Activated CD4-positive, alpha-beta memory T cell treated with anti-CD3 and anti-CD28 coated beads for 36 hours (primary cell): ENCODE results near the gene TICAM1. TPM values are rescaled to one million over a fixed set of nuclear protein-coding genes. Genes with fewer than 3 reads are reported as not detected.
"Not testable (repeated sequence)": the region's sequence is repeated elsewhere in the genome, so short reads cannot be mapped to it uniquely, and the experiment has no call there.

ENCODE experiments used
- CTCF ChIA-PET: fragments of 350-600 bp; sonication (Branson Sonifier 250); formaldehyde crosslinking; loops from one replicate; lab custom pipeline; 2021; ENCODE audit warnings: antibody characterized with exemption, inconsistent platforms; lab: Charles Lee
- POLR2A ChIA-PET: fragments of 350-600 bp; sonication (Branson Sonifier 250); formaldehyde crosslinking; loops from one replicate; lab custom pipeline; 2021; ENCODE audit warnings: antibody characterized with exemption; lab: Charles Lee
- DNase-seq: peaks from one replicate; pipeline ENCODE4 v3.0.0-alpha.2; 2020
- H3K27ac Mint-ChIP-seq: one replicate; pipeline ENCODE4 v1.8.0; 2021; ENCODE audit warnings: mixed read lengths
- H3K27me3 Mint-ChIP-seq: one replicate; pipeline ENCODE4 v1.8.0; 2021; ENCODE audit warnings: mixed read lengths
- H3K36me3 Mint-ChIP-seq: one replicate; pipeline ENCODE4 v1.8.0; 2021; ENCODE audit warnings: mixed read lengths
- H3K4me1 Mint-ChIP-seq: one replicate; pipeline ENCODE4 v1.8.0; 2021; ENCODE audit warnings: low read depth, mixed read lengths
- H3K4me3 Mint-ChIP-seq: one replicate; pipeline ENCODE4 v1.8.0; 2021; ENCODE audit warnings: mild to moderate bottlenecking, mixed read lengths
- H3K9me3 Mint-ChIP-seq: one replicate; pipeline ENCODE4 v1.8.0; 2021; ENCODE audit warnings: mixed read lengths
- intact Hi-C: fragments of 100-400 bp; cut with micrococcal nuclease; formaldehyde crosslinking; loops from one replicate; pipeline ENCODE4 v1.15.1; 2023
- total RNA-seq, 2 experiments: library from RNA; stranded (reverse); gene quantifications; one replicate each; pipeline ENCODE4 v1.2.3, GENCODE V29; 2021

TICAM1 gene
- total RNA-seq, 2 experiments from 2014 or later: 24.0 to 25.4 TPM

- Mint-ChIP-seq H3K9me3 (no peaks in the 10 kb centered on the region), H3K27me3 (no peaks in the 10 kb centered on the region), H3K4me1 (peaks cover 21% of the 10 kb centered on the region), H3K4me3 (no peak overlapping the region), H3K36me3 (peaks cover 14% of the 10 kb centered on the region), H3K27ac (no peak overlapping the region)
- intact Hi-C loops: no loop called here
- POLR2A ChIA-PET: interaction anchor here (0.8 to 1.4 kb wide), 4 partner anchors 8 to 94 kb away, joined by 3 to 6 read pairs (median 4); no protein-coding TSS in a partner anchor
- CTCF ChIA-PET: interaction anchor here (0.6 to 2.8 kb wide), 5 partner anchors 8 to 214 kb away, joined by 3 to 17 read pairs (median 4); no protein-coding TSS in a partner anchor
- no peak for DNase-seq
These were observed 13.8 kb downstream of the TICAM1 start for GRCh38 chr19:4817467-4818277.

DNA sequence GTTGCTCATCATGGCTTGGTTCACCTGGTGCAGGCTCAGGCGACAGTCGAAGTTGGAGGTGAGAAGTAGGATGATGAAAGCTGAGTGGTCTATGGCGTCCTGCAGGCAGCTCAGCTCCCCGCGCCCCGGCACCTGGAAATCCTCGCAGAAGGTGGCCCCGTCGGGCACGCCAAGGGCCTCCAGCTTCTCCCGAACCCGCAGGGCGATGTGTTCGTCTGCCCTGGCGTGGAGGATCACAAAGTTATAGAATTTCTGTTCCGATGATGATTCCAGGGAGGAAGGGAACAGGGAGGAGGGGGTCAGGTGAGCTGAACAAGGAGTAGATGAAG lies 14.6 kb downstream of the TICAM1 start:
- Mint-ChIP-seq H3K36me3 (peaks cover 14% of the 10 kb centered on the region), H3K27me3 (no peaks in the 10 kb centered on the region), H3K27ac (no peak overlapping the region), H3K9me3 (no peaks in the 10 kb centered on the region), H3K4me3 (no peak overlapping the region), H3K4me1 (peaks cover 22% of the 10 kb centered on the region)
- intact Hi-C loops: no loop called here
- CTCF ChIA-PET: interaction anchor here (0.7 to 1.1 kb wide), 4 partner anchors 27 to 215 kb away, joined by 3 to 5 read pairs (median 4); no protein-coding TSS in a partner anchor
- POLR2A ChIA-PET: interaction anchor here (0.8 to 1.4 kb wide), 4 partner anchors 9 to 95 kb away, joined by 3 to 6 read pairs (median 4); no protein-coding TSS in a partner anchor
- no peak for DNase-seq

DNA sequence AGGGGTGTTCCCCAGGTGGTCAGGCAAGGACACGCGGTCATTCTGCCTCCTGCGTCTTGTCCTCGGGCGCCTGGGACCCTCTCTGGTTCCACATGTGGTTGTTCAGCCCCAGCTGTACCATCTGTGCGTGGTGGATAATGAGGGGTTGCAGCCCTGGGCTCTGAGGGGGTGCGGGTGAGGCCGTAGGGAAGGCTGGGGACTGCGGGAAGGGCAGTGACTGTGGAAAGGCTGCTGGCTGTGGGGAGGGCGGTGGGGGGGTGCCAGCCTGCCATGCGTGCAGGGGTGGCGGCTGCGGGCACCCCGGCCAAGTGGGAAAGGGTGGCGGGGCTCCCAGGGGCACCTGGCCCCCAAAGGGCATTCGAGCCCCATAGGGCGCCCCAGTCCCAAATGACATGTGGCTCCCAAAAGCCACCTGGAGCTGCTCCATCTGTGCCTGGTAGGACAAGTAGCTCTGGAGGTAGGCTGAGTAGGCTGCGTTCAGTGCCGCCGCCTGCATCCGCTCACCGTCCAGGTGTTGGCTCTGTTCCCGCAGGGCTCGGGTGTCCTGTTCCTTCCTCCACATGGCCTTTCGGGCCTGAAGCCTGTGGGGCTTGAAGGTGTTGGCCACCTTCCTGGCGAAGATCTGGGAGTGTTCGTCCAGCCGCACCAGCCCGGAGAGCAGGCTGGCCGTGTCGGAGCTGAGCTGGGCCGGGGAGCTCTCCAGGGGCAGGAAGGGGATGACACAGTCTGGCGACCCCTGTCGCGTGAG lies 15.1 kb downstream of the TICAM1 start:
- Mint-ChIP-seq H3K4me3 (no peak overlapping the region), H3K4me1 (peaks cover 25% of the 10 kb centered on the region), H3K9me3 (no peaks in the 10 kb centered on the region), H3K27me3 (no peaks in the 10 kb centered on the region), H3K36me3 (peaks cover 14% of the 10 kb centered on the region), H3K27ac (no peak overlapping the region)
- ChIA-PET POLR2A (interaction anchor here (0.8 to 1.4 kb wide), 2 partner anchors 14 to 96 kb away, joined by 3 to 6 read pairs; no protein-coding TSS in a partner anchor), CTCF (interaction anchor here (0.7 to 0.8 kb wide), 2 partner anchors 33 to 35 kb away, joined by 3 to 4 read pairs; no protein-coding TSS in a partner anchor)
- no peak for DNase-seq
- intact Hi-C loops: no loop called here

DNA sequence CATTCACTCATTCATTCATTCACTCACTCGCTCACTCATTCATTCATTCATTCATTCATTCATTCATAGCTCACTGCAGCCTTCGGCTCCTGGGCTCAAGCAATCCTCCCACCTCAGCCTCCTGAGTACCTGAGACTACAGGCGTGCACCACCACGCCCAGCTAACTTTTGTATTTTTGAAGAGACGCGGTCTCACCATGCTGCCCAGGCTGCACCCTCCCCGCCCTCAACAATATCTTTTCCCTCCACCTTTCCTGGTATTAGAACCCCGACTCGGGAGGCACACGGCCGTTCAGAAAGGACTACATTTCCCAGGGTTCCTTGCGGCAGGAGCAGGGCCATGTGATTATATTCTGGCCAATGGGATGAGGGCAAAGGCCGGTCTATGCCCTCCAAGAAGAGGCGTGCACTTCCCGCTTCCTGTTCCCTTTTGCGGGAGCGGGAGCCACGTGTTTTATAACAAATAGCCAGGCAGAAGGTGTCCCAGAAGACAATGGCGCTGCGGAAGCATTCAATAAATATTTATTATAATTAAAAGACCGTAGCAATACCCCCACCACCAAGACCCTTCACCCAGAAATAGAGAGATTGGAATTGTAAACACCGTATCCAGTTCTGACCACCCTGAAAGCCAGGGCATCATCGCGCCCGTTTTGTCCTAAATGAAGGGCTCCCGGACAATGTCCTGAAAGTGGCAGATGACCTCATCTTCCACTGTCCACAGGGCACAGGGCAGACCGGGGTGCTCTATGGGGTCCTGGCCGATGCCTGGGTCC lies 15.9 kb downstream of the TICAM1 start:
- ChIA-PET CTCF (interaction anchor here (0.8 kb wide), 1 partner anchor 36 kb away, joined by 4 read pairs; no protein-coding TSS in a partner anchor), POLR2A (no interaction called here)
- Mint-ChIP-seq H3K9me3 (no peaks in the 10 kb centered on the region), H3K36me3 (peaks cover 14% of the 10 kb centered on the region), H3K27ac (peak overlapping the region; percentile 57), H3K27me3 (no peaks in the 10 kb centered on the region), H3K4me3 (peak overlapping the region; percentile 55), H3K4me1 (peaks cover 25% of the 10 kb centered on the region)
- intact Hi-C loops: loop anchor here (2.0 kb wide), 1 partner anchor 13 kb away; no protein-coding TSS in a partner anchor
- peak; percentile 81 for DNase-seq

GRCh38 chr19:4814625-4815425 lies 16.7 kb downstream of the TICAM1 start:
- POLR2A ChIA-PET: no interaction called here
- no peak for DNase-seq
- Mint-ChIP-seq H3K4me3 (no peak overlapping the region), H3K36me3 (peaks cover 14% of the 10 kb centered on the region), H3K4me1 (peaks cover 25% of the 10 kb centered on the region), H3K27ac (no peak overlapping the region), H3K9me3 (no peaks in the 10 kb centered on the region), H3K27me3 (no peaks in the 10 kb centered on the region)
- CTCF ChIA-PET: interaction anchor here (0.7 to 3.2 kb wide), 2 partner anchors 37 to 97 kb away, joined by 7 to 19 read pairs; no protein-coding TSS in a partner anchor
- intact Hi-C loops: loop anchor here (2.0 kb wide), 1 partner anchor 14 kb away; no protein-coding TSS in a partner anchor

- H3K27me3 Mint-ChIP-seq: no peaks in the 10 kb centered on the region
- peaks cover 9% of the 10 kb centered on the region for H3K36me3 Mint-ChIP-seq
- ChIA-PET CTCF (interaction anchor here (0.6 to 7.4 kb wide), 10 partner anchors 11 to 398 kb away, joined by 3 to 395 read pairs (median 23); partner anchors contain the start of gene PLIN3), POLR2A (no interaction called here)
- peaks cover 22% of the 10 kb centered on the region for H3K4me1 Mint-ChIP-seq
- no peaks in the 10 kb centered on the region for H3K9me3 Mint-ChIP-seq
- H3K27ac Mint-ChIP-seq: no peak overlapping the region
- no peak overlapping the region for H3K4me3 Mint-ChIP-seq
- intact Hi-C loops: loop anchor here (2.0 kb wide), 2 partner anchors 99 to 219 kb away; no protein-coding TSS in a partner anchor
- DNase-seq: peak; percentile 92
These were observed 20.0 kb downstream of the TICAM1 start for GRCh38 chr19:4811328-4812131.

DNA sequence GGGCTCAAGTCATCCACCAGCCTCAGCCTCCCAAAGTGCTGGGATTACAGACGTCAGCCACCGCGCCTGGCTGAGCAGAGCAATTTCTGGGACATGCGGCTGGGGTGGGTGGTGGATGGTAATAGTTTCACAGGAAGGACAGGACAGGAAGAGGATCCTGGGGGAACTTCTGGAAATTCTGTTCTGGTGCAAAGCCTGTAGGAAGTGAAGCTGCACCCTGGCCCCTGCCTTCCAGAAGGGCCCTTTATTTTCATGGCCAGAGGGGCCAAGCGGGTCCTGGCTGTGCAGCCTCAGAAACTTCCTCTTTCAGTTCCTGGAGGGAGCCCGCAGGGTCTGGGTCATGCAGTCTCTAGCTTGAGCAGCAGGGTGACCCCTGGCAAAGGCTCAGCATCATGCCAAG lies 24.3 kb downstream of the TICAM1 start:
- no peaks in the 10 kb centered on the region for H3K27me3 Mint-ChIP-seq
- no peak overlapping the region for H3K27ac Mint-ChIP-seq
- H3K9me3 Mint-ChIP-seq: no peaks in the 10 kb centered on the region
- no peak overlapping the region for H3K4me3 Mint-ChIP-seq
- ChIA-PET CTCF (interaction anchor here (0.9 to 7.4 kb wide), 4 partner anchors 17 to 226 kb away, joined by 3 to 395 read pairs (median 19); partner anchors contain the start of gene FEM1A), POLR2A (interaction anchor here (0.9 kb wide), 1 partner anchor 15 kb away, joined by 3 read pairs; no protein-coding TSS in a partner anchor)
- intact Hi-C loops: no loop called here
- no peaks in the 10 kb centered on the region for H3K36me3 Mint-ChIP-seq
- no peak for DNase-seq
- peaks cover 3% of the 10 kb centered on the region for H3K4me1 Mint-ChIP-seq

DNA sequence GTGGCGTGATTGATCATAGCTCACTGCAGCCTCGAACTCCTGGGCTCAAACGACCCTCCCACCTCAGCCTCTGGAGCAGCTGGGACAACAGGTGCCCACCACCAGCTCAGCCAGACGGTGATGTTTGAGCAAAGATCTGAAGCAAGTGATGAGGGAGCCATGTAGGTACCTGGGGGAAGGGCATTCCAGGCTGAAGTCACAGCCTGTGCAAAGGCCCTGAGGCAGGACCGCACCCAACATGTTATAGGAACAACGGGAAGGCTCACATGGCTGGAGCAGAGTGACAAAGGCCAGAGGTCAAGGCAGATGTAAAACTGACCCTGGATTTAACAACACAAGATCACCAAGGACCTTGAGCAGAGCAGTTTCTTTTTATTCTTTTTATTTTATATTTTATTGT lies 25.1 kb downstream of the TICAM1 start:
- ChIA-PET CTCF (interaction anchor here (0.9 to 7.4 kb wide), 5 partner anchors 16 to 227 kb away, joined by 3 to 395 read pairs (median 14); partner anchors contain the start of gene FEM1A), POLR2A (no interaction called here)
- no peaks in the 10 kb centered on the region for H3K27me3 Mint-ChIP-seq
- H3K36me3 Mint-ChIP-seq: no peaks in the 10 kb centered on the region
- intact Hi-C loops: no loop called here
- no peak overlapping the region for H3K27ac Mint-ChIP-seq
- no peaks in the 10 kb centered on the region for H3K4me1 Mint-ChIP-seq
- H3K9me3 Mint-ChIP-seq: no peaks in the 10 kb centered on the region
- no peak for DNase-seq
- no peak overlapping the region for H3K4me3 Mint-ChIP-seq

DNA sequence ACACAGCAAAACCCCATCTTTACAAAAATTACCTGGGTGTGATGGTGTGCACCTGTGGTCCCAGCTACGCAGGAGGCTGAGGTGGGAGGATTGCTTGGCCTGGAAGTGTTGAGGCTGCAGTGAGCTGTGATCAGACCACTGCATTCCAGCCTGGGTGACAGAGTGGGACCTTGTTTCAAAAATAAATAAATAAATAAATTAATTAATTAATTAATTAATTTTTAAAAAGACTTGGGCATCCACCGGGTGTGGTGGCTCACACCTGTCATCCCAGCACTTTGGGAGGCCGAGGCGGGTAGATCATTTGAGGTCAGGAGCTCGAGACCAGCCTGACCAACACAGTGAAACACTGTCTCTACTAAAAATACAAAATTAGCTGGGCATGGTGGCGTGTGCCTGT lies 26.4 kb downstream of the TICAM1 start:
- H3K4me1 Mint-ChIP-seq, H3K27me3 Mint-ChIP-seq, H3K9me3 Mint-ChIP-seq, H3K4me3 Mint-ChIP-seq, DNase-seq, H3K36me3 Mint-ChIP-seq, H3K27ac Mint-ChIP-seq, intact Hi-C loops: not testable (repeated sequence)
- ChIA-PET CTCF (interaction anchor here (0.6 to 5.1 kb wide), 8 partner anchors 15 to 220 kb away, joined by 3 to 35 read pairs (median 5); partner anchors contain the start of gene FEM1A), POLR2A (interaction anchor here (0.6 kb wide), 1 partner anchor 53 kb away, joined by 3 read pairs; no protein-coding TSS in a partner anchor)
